ENCODE measurements around the gene MAD1L1.

The MAD1L1 gene

DNA sequence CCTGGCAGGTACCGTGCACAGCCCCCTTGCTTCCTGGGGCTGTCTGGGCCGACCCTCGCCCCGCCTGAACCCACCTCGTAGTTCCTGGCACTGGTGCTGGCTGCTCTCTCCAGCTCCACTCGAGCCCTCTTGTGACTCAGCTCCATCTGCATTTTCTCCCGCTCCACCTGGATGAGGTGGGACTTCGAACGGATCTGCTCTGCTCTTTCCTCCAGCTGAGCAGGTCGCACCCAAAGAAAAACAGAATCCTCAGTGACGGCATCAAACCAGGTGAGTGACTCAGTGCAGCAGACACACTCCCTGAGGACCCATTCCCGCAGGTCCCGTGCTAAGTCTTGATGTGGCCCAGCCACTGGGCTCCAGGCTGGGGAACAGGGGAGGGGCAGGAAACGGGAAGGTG lies 7.4 kb downstream of the MAD1L1 start:
- Histone ChIP-seq H3K36me3 (replicated peaks) (peaks cover 53% of the 10 kb centered on the region), H3K9me3 (no peaks in the 10 kb centered on the region), H3K4me3 (no peak overlapping the region), H3K4me1 (no peaks in the 10 kb centered on the region), H3K27me3 (ENCODE audit: low read depth) (no peaks in the 10 kb centered on the region)
- in situ Hi-C loops (cut with MboI; ENCODE audit: low sequenced_read_pairs) = no loop called here
- DNase-seq (ENCODE audit: low spot score in 2 of 2) = no peak

DNA sequence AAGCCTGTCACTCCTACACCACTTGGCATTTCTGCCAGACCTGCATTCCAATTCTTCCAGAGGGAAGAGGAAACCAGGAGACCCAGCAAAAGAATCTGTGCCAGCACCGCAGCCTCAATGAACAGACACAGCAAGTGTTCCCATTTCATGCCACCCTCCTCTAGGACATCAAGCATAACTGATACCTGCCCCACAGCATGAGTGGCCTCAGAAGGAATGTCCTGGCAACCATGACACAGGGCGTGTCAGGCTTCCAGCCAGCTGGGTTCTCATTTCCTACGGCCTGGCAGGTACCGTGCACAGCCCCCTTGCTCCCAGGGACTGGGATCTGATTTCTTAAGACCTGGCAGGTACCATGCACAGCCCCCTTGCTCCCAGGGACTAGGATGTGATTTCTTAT lies 7.8 kb downstream of the MAD1L1 start:
- no peak for DNase-seq (ENCODE audit: low spot score in 2 of 2)
- Histone ChIP-seq H3K36me3 (replicated peaks) (peaks cover 49% of the 10 kb centered on the region), H3K4me1 (no peaks in the 10 kb centered on the region), H3K9me3 (no peaks in the 10 kb centered on the region), H3K4me3 (no peak overlapping the region), H3K27me3 (ENCODE audit: low read depth) (no peaks in the 10 kb centered on the region)
- in situ Hi-C loops (cut with MboI; ENCODE audit: low sequenced_read_pairs) = no loop called here

GRCh38 chr7:2224491-2224928 lies 8.2 kb downstream of the MAD1L1 start:
- Histone ChIP-seq H3K4me1 (no peaks in the 10 kb centered on the region), H3K4me3 (no peak overlapping the region), H3K36me3 (replicated peaks) (peaks cover 46% of the 10 kb centered on the region), H3K27me3 (ENCODE audit: low read depth) (no peaks in the 10 kb centered on the region), H3K9me3 (no peaks in the 10 kb centered on the region)
- in situ Hi-C loops (cut with MboI; ENCODE audit: low sequenced_read_pairs) = no loop called here
- DNase-seq (ENCODE audit: low spot score in 2 of 2) = no peak

GRCh38 chr7:2223321-2223720 lies 9.4 kb downstream of the MAD1L1 start:
- in situ Hi-C loops (cut with MboI; ENCODE audit: low sequenced_read_pairs) = no loop called here
- no peaks in the 10 kb centered on the region for H3K27me3 ChIP-seq (ENCODE audit: low read depth)
- no peak overlapping the region for H3K4me3 ChIP-seq
- DNase-seq (ENCODE audit: low spot score in 2 of 2) = no peak
- no peaks in the 10 kb centered on the region for H3K4me1 ChIP-seq
- H3K9me3 ChIP-seq = no peaks in the 10 kb centered on the region
- peaks cover 43% of the 10 kb centered on the region for H3K36me3 ChIP-seq (replicated peaks)

DNA sequence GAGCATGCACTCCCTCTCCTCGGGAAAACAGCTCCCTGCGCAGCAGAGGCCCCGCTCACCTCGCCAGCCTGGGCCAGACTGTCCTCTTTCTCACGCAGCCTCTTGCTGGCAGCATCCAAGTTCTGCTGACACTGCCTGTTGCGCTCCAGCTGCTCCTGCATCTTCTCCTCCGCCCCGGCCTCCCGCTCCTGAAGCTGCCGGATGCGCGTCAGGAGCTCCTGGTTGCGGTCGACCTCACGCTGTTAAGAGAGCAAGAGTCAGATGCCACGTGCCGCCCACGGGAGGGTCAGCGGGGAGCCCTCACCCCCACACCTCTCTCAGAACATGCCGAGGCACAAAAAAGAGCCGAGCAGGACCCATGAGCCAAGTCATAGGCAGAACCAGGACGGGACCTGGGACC lies 10.2 kb downstream of the MAD1L1 start:
- DNase-seq (ENCODE audit: low spot score in 2 of 2) = no peak
- no peak overlapping the region for H3K4me3 ChIP-seq
- H3K27me3 ChIP-seq (ENCODE audit: low read depth) = no peaks in the 10 kb centered on the region
- peaks cover 49% of the 10 kb centered on the region for H3K36me3 ChIP-seq (replicated peaks)
- H3K4me1 ChIP-seq = no peaks in the 10 kb centered on the region
- in situ Hi-C loops (cut with MboI; ENCODE audit: low sequenced_read_pairs) = no loop called here
- H3K9me3 ChIP-seq = no peaks in the 10 kb centered on the region

- no peaks in the 10 kb centered on the region for H3K4me1 ChIP-seq
- H3K27me3 ChIP-seq (ENCODE audit: low read depth) = no peaks in the 10 kb centered on the region
- in situ Hi-C loops (cut with MboI; ENCODE audit: low sequenced_read_pairs) = no loop called here
- no peak for DNase-seq (ENCODE audit: low spot score in 2 of 2)
- peaks cover 52% of the 10 kb centered on the region for H3K36me3 ChIP-seq (replicated peaks)
- no peaks in the 10 kb centered on the region for H3K9me3 ChIP-seq
- no peak overlapping the region for H3K4me3 ChIP-seq
These were observed 11.8 kb downstream of the MAD1L1 start for GRCh38 chr7:2220954-2221353.

GRCh38 chr7:2220506-2220905 lies 12.2 kb downstream of the MAD1L1 start:
- no peak overlapping the region for H3K4me3 ChIP-seq
- H3K27me3 ChIP-seq (ENCODE audit: low read depth) = no peaks in the 10 kb centered on the region
- peaks cover 52% of the 10 kb centered on the region for H3K36me3 ChIP-seq (replicated peaks)
- DNase-seq (ENCODE audit: low spot score in 2 of 2) = no peak
- no peaks in the 10 kb centered on the region for H3K4me1 ChIP-seq
- in situ Hi-C loops (cut with MboI; ENCODE audit: low sequenced_read_pairs) = no loop called here
- no peaks in the 10 kb centered on the region for H3K9me3 ChIP-seq

- H3K36me3 ChIP-seq (replicated peaks) = peaks cover 48% of the 10 kb centered on the region
- H3K4me3 ChIP-seq = no peak overlapping the region
- no peaks in the 10 kb centered on the region for H3K4me1 ChIP-seq
- H3K9me3 ChIP-seq = no peaks in the 10 kb centered on the region
- in situ Hi-C loops (cut with MboI; ENCODE audit: low sequenced_read_pairs) = no loop called here
- H3K27me3 ChIP-seq (ENCODE audit: low read depth) = no peaks in the 10 kb centered on the region
- no peak for DNase-seq (ENCODE audit: low spot score in 2 of 2)
These were observed 12.7 kb downstream of the MAD1L1 start for GRCh38 chr7:2220030-2220429.

- Histone ChIP-seq H3K27me3 (ENCODE audit: low read depth) (no peaks in the 10 kb centered on the region), H3K9me3 (no peaks in the 10 kb centered on the region), H3K4me1 (no peaks in the 10 kb centered on the region), H3K4me3 (no peak overlapping the region), H3K36me3 (replicated peaks) (peaks cover 44% of the 10 kb centered on the region)
- no peak for DNase-seq (ENCODE audit: low spot score in 2 of 2)
- in situ Hi-C loops (cut with MboI; ENCODE audit: low sequenced_read_pairs) = no loop called here
These were observed 13.1 kb downstream of the MAD1L1 start for GRCh38 chr7:2219606-2220005.

DNA sequence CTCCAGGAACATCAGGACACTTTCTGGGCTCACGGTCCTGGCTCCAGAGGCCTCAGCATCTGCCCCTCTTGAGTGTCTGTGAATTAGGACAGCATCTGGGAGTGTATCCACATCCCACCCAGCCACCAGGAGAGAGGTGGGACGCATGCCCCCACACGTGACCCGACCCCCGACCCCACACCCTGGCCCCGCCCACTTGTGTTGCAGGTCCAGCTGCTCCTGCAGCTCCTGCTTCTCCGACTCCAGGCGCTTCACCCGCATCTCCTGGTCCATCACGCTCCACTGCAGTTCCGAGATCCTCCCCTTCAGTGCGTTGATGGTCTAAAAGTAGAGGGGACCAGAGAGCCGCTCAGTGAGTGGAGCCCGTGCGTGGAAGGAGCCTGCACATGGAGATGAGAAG lies 13.6 kb downstream of the MAD1L1 start:
- Histone ChIP-seq H3K27me3 (ENCODE audit: low read depth) (no peaks in the 10 kb centered on the region), H3K36me3 (replicated peaks) (peaks cover 43% of the 10 kb centered on the region), H3K9me3 (no peaks in the 10 kb centered on the region), H3K4me1 (no peaks in the 10 kb centered on the region), H3K4me3 (no peak overlapping the region)
- DNase-seq (ENCODE audit: low spot score in 2 of 2) = no peak
- in situ Hi-C loops (cut with MboI; ENCODE audit: low sequenced_read_pairs) = no loop called here

GRCh38 chr7:2218444-2218785 lies 14.3 kb downstream of the MAD1L1 start:
- Histone ChIP-seq H3K36me3 (replicated peaks) (peaks cover 46% of the 10 kb centered on the region), H3K4me3 (no peak overlapping the region), H3K4me1 (no peaks in the 10 kb centered on the region), H3K27me3 (ENCODE audit: low read depth) (no peaks in the 10 kb centered on the region), H3K9me3 (no peaks in the 10 kb centered on the region)
- no peak for DNase-seq (ENCODE audit: low spot score in 2 of 2)
- in situ Hi-C loops (cut with MboI; ENCODE audit: low sequenced_read_pairs) = no loop called here

GRCh38 chr7:2217716-2218443 lies 14.9 kb downstream of the MAD1L1 start:
- Histone ChIP-seq H3K27me3 (ENCODE audit: low read depth) (no peaks in the 10 kb centered on the region), H3K36me3 (replicated peaks) (peaks cover 46% of the 10 kb centered on the region), H3K9me3 (no peaks in the 10 kb centered on the region), H3K4me1 (no peaks in the 10 kb centered on the region), H3K4me3 (no peak overlapping the region)
- no peak for DNase-seq (ENCODE audit: low spot score in 2 of 2)
- in situ Hi-C loops (cut with MboI; ENCODE audit: low sequenced_read_pairs) = no loop called here

DNA sequence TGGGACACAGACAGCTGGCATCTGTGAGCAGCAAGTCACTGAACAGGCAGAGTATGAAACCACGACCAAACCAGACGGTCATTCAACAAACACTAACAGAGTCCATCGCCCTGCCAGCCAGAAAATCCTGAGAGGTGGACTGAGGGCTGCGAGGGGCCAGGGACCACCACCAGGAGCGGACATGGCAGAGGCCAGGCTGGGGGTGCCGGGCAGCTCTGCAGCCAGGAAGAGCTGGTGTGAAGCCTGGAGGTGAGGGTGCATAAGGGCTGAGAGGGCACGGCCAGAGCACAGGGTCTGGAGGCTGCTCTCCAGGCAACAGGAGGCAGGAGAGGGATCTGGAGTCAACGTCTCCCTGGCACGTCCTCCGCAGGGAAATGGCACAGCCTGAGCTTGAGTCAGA lies 15.5 kb downstream of the MAD1L1 start:
- in situ Hi-C loops (cut with MboI; ENCODE audit: low sequenced_read_pairs) = no loop called here
- Histone ChIP-seq H3K27me3 (ENCODE audit: low read depth) (no peaks in the 10 kb centered on the region), H3K36me3 (replicated peaks) (peaks cover 45% of the 10 kb centered on the region), H3K4me3 (no peak overlapping the region), H3K4me1 (no peaks in the 10 kb centered on the region), H3K9me3 (no peaks in the 10 kb centered on the region)
- DNase-seq (ENCODE audit: low spot score in 2 of 2) = no peak

DNA sequence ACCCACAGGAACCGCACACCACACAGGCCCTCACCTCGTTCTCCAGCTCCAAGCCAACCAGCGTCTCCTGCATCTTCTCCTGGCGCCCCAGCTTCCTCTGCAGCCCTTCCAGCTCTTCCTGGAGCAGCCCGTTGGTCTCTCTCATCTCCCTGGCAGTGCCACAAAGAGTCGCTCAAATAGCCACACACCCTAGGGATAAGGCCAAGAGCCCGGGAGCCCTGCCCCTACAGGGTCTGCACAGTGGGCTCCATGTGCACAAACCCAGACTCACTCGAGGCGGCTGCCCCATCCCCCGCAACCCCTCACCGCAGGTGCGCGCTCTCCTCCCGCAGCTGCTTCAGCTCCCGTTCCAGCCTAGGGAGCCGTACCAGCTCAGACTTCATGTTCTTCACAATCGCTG lies 16.9 kb downstream of the MAD1L1 start:
- Histone ChIP-seq H3K36me3 (replicated peaks) (peaks cover 53% of the 10 kb centered on the region), H3K27me3 (ENCODE audit: low read depth) (no peaks in the 10 kb centered on the region), H3K4me3 (no peak overlapping the region), H3K9me3 (no peaks in the 10 kb centered on the region), H3K4me1 (no peaks in the 10 kb centered on the region)
- DNase-seq (ENCODE audit: low spot score in 2 of 2) = no peak
- in situ Hi-C loops (cut with MboI; ENCODE audit: low sequenced_read_pairs) = no loop called here

DNA sequence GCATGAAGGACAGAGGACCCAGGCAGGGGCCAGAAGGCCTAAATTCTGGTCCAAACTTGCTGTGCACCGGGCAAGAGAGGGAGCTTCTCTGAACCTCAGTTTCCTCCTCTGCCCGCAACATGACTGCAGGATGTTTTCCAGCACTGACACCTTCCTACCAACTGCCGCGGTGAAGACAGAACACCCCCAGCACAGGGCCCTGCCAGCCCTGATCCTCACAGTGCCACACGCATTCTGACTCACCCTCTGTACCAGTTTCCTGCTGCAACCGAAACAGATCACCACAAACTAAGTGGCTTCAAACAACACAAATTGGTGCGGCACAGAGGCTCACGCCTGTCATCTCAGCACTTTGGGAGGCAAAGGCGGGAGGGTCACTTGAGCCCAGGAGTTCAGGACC lies 18.1 kb downstream of the MAD1L1 start:
- peaks cover 53% of the 10 kb centered on the region for H3K36me3 ChIP-seq (replicated peaks)
- no peaks in the 10 kb centered on the region for H3K27me3 ChIP-seq (ENCODE audit: low read depth)
- H3K4me3 ChIP-seq = no peak overlapping the region
- no peaks in the 10 kb centered on the region for H3K4me1 ChIP-seq
- no peaks in the 10 kb centered on the region for H3K9me3 ChIP-seq
- DNase-seq (ENCODE audit: low spot score in 2 of 2) = no peak
- in situ Hi-C loops (cut with MboI; ENCODE audit: low sequenced_read_pairs) = no loop called here
